GM19035 (cell line): ENCODE data around the gene PPP1R26.
"Not testable (repeated sequence)": the region's sequence is repeated elsewhere in the genome, so short reads cannot be mapped to it uniquely, and the experiment has no call there.

Source experiments
- ATAC-seq: cut with Tn5 transposase; IDR thresholded peaks from one replicate; pipeline ENCODE4 v1.9.1; 2021; ENCODE audit not compliant: unreplicated experiment

PPP1R26 gene

DNA sequence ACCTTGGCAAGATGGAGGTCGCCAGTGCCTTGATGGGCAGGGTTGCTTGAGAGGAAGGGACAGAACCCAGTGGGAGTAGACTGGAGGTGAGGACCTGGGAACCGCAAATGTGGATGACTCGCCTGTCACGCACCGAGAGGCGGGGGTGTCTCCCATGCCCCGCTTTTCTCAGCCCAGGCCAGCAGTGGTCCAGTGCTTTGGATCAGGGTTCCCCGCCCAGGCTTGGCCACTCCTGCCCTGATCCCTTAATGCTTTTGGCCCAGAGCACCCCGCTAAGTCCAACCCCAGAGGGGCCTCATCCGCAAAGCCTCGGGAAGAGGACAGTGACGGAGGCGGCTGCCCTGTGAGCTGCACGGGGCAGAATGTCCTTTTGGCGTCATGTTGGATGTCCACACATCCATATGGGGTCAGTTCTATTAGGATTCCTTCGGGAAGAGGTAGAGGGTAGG, 23.3 kb downstream of the PPP1R26 start:
- no peak for ATAC-seq

DNA sequence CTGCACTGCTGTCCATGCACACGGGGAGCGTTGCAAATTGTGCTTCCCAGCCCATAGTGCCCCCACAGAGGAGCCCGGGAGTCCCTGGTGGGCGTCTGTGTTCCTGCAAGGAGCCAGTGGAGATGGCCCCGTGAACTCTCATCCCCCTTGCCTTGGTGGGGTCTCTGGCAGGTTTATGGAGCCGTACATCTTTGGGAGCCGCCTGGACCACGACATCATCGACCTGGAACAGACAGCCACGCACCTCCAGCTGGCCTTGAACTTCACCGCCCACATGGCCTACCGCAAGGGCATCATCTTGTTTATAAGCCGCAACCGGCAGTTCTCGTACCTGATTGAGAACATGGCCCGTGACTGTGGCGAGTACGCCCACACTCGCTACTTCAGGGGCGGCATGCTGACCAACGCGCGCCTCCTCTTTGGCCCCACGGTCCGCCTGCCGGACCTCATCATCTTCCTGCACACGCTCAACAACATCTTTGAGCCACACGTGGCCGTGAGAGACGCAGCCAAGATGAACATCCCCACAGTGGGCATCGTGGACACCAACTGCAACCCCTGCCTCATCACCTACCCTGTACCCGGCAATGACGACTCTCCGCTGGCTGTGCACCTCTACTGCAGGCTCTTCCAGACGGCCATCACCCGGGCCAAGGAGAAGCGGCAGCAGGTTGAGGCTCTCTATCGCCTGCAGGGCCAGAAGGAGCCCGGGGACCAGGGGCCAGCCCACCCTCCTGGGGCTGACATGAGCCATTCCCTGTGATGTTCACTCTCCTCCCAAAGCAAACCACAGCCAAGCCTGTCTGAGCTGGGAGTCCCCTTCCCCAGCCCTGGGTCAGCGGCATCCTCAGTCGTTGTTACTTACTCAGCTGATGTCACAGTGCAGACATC, 24.0 kb downstream of the PPP1R26 start:
- no peak for ATAC-seq

DNA sequence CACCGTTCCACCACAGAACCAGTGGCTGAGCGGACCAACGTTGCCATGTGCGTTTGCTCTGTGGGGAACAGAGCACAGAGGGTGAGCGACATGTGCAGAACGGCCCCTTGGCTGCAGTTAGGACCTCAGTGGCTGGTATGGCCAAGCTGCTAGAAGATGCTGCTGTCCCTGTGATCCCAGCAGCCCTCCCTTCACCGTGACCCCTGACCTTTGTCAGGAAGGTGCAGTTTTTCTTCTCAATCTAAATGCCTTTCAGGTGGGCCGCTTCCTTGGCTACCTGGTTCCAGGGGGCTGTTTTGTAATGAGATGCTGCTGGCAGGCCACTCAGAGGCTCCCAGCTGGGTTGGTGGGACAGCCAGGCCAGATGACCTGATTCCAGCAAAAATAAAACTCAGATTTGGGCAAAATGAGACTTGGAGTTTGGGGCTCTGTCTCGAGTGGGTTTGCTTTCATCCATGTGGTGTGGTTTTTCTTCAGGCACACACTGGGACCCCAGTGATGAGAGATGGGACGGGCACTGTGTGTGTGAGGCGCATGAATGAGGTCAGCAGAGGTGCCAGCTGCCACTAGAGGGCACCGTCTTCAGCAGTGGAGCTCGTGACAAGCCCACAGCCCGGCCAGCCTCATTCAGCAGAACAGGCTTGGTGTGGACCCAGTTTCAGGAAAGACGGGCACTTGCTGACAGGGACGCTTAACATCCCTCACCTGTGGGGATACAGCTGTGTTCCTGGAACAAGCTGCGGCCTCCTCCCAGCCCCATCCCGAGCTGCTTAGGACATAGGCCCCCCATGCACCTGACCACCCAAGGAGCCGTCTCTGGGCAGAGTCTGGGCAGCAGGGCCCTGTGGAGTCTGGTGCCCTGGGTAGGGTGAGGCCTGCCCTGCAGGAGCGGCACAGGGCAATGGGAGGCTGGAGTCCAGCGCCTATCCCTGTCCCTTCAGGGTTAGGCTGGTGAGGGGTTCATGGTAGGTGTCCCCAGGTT, 25.0 kb downstream of the PPP1R26 start:
- no peak for ATAC-seq

DNA sequence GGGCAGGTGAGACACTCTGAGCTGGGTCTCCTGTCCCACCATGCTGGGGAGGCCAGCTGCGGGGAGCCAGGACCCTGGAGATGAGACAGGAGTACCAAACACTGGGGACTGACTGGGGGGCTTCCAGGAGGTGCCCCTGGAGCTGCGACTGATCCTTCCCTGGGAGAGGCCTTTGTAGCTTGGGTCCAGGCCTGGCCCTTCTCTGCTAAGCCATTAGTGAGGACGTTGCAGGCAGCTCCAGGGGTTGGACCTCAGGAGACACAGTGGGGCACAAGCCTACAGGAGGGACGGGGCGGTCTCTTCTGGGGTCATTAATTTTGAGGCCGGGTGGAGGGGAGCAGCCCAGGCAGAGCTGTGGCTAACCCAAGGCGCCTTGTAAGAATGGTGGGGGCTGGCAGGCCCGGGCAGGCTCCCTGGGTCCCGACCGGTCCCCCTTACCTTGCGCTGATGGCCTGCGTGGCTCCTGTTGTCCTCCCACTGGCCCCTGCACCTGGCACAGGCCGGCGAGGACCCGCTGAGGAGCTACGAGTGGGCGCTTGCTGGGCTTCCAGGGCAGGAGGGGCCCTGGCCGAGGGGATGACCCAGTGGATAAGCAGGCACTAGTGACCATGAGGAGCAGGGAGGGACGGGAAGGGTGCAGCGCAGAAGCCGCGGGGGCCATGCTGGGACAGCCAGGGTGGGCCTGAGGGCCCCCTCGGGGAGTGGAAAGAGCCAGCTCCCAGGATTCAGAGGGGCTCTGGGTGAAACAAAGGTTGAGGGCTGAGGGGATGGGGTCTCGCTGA, 26.0 kb downstream of the PPP1R26 start:
- no peak for ATAC-seq

DNA sequence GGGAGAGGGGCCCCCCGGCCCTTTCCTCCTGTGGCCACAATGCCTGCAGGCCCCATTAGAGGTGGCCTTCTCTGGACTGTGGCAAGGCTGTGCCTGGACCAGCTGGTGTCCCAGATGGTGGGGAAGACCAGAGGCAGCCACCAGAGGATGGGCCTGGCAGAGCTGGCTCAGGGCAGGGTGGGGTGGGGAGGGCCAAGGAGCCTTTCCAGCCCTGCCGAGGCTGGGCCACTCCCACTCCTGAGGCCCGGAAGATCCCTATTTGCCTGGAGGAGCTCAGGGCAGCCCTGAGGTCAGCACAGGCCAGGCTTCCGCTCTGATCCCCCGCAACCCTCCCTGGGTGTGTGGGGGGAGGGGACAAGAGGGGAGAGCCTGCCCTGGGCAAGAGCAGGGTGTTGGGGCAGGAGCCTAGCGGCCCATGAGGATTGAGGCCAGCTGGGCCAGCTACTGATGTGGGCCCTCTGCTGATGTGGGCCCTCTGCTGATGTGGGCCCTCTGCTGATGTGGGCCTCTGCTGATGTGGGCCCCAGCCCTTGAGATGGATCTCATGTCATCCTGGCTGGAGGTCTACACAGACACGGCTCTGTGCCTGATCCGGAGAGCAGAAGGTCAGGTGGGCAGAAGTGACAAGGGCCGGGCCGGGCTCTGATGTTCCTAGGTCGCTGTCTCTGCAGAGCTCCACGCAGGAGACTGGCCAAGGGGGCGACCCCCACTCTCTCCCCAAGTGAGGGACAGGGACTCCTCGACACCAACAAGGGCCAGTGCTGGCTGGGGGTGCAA, 26.9 kb downstream of the PPP1R26 start:
- ATAC-seq, result no peak

DNA sequence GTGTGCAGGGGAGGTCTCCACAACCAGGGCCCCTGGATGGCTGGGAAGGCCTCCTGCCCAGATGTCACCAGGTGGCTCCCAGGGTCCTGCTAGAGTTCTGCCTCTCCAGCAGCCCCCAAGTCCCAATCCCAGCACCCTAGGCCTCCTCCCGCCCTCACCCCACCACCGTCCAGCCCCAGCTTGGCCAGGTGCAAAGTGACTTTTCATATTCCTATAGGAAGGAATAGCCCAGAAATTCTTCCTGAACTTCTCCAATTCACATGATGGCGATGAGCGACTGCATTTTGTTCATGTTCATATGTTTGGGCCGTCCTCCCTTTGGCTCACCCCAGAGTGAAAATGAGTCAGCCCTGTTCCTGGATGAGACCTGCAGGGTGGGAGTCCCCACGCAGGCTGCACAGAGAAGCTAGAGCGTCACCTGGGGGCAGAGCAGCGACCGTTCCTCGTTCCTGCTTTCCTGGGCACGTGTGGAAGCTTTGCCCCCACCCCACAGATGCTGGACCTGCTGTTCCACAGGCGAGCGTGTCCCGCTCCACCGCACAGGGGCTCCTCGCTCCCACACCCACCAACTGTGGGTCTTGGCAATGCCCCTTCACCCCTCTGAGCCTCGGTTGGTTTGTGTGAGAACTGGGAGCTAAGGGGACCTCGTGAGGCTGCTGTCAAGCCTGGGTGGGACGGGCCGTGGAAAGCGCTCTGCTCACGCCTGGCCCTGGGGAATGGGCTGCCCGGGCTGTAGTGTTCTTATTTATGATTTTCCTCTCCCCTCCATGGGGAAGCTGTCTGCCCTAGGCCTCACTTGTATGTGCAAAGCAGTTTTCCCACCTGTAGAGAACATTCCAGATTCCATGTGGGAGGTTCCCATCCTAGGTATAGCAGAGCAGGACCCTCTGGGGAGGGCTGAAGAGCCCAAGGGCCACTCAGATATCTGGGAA, 27.8 kb downstream of the PPP1R26 start:
- ATAC-seq, result no peak

DNA sequence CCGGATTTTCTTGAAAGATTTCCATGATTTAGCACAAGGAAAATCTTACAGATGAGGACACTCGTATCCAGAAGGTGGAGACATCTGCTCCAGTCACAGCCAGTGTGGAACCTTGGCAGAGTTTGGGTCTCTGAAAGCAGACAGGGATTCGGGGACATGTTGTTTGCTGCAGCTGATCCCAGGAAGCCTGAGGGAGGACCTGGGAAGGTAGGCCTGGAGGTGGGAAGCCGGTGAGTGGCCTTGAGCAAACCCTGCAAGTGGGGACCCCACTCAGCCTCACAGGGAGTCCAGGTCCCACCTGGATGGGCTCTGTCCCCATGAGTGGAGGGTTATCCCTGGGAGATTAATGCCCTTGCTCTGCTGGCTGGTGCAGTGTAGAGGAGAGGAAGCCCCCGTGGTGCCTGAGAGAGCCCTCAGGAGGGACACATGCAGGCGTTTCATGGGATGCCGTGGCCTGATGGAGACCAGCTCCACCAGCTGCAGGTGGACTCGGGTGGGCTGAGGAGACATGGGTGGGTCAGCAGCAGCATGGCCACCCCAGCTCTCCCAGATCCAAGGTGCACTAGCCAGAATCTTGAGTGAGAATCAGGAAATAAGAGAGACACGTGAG, 28.7 kb downstream of the PPP1R26 start:
- ATAC-seq, result no peak

DNA sequence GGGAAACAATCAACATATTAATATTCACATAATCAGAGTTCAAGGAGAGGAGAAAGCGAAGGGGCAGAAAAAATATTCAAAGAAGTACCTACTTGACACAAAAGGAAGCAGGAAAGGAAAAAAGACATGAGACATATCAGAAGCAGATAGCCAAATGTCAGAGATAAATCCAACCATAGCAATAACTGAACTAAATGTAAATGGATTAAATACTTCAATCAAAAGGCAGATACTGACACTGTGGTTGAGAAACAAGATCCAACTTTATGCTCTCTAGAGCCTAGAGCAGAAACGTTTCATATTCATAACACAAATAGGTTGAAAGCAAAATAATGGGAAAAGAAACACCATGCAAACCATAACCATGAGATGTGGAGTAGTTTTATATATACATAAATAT, 29.9 kb downstream of the PPP1R26 start:
- ATAC-seq, result no peak

DNA sequence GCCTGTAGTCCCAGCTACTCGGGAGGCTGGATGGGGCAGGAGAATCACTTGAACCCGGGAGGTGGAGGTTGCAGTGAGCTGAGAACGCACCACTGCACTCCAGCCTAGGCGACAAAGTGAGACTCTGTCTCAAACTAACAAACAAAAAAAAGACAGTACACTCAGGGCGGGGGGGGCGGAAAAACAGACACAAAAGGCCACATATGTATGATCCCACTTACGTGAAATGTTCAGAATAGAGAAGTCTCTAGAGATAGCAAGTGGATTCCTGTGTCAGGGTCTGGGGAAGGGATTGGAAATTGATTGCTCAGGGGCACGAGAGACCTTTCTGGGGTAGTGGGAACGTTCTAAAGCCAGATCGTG, 32.6 kb downstream of the PPP1R26 start:
- no peak for ATAC-seq

DNA sequence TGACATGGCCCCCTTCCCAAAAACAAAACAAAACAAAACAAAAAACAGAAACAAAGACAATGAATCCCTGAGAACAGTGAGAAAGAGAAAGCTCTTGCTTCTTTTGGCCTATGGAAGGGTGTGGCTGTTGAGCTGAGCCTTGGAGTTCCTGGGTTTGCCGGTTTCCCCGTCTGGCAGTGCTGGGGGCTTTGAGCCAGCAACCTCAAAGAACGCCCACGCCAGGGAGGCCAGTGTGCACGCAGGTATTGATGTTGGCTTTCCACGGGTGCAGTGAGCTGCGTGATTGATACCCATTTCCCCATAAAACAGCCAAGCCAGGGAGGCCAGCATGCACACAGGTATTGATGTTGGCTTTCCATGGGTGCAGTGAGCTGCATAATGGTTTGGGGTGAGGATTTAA, 33.3 kb downstream of the PPP1R26 start:
- ATAC-seq, result no peak

DNA sequence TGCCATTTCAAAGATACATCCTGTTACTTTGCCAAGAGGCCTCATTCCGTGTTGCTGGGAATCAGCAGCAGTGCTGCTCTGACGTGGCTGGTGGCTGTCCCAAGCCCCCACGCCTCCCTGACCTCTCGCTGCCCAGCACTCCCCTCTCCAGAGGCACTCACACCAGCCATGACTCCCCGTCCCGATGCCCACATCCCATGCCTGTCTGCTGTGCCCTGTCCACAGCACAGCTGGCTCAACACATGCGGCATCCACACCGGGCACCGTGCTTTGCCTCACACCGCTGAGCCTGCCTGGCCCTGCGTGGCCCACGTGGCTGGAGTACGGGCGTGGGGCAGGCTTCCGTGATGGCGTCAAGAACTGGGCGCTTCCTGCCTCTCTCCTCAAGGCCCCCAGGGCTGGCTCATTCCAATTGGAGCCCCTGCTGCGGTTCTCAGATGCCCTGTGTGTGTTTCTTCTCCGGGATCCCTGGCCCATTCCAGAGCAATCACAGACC, 33.8 kb downstream of the PPP1R26 start:
- ATAC-seq, result no peak

DNA sequence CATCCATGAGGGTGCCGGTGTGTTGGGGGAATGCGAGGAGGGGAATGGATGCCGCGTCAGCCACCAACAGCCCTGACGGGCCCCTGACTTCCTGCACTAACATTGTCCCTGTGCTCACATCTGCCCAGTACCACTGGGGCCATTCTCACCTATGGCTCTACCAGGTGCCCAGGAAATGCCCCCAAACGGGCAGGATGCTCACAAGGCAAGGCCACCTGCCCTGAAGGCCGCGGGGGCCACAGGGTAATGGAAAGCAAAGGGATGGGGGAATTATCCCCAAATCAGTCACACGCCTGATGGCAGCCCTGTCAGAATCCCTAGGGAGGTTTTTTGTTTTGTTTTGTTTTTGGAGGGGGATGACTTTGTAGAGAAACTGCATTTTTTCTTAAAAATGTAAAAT, 34.3 kb downstream of the PPP1R26 start:
- not testable (repeated sequence) for ATAC-seq

DNA sequence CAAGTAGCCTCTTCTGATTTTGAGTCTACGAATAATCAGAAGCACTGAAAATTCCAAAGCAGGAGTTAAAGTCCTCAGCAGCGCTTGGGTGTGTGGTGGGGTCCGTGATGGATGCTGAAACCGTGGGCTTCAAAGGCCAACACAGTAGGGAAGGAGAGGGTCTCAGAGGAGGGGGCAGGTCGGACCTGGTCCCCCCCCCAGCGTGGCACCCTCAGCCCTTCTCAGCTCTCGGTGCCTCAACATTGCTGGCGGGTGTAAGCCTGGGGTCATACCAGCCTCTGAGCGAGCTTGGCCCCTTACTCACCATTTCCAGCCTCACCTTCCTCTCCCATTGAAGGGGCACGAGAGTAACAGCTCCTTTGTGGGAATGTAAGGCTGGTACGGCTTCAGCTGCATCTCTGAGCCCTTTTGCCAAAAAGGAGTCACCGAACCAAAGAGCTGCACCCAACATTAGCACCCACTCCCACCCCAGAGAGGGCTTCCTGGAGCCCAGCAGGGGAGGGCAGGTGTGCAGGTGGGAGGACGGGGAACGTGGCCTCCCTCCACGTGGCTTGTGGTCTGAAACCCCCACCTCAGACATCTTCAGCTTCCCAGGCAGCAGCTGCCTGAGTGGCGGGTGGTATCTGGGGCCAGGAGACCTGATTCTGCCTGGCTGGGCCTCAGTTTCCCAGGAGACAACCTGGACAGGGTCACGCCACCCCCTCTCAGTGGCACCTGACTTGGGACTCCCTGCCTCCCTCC, 34.9 kb downstream of the PPP1R26 start:
- ATAC-seq, result no peak

DNA sequence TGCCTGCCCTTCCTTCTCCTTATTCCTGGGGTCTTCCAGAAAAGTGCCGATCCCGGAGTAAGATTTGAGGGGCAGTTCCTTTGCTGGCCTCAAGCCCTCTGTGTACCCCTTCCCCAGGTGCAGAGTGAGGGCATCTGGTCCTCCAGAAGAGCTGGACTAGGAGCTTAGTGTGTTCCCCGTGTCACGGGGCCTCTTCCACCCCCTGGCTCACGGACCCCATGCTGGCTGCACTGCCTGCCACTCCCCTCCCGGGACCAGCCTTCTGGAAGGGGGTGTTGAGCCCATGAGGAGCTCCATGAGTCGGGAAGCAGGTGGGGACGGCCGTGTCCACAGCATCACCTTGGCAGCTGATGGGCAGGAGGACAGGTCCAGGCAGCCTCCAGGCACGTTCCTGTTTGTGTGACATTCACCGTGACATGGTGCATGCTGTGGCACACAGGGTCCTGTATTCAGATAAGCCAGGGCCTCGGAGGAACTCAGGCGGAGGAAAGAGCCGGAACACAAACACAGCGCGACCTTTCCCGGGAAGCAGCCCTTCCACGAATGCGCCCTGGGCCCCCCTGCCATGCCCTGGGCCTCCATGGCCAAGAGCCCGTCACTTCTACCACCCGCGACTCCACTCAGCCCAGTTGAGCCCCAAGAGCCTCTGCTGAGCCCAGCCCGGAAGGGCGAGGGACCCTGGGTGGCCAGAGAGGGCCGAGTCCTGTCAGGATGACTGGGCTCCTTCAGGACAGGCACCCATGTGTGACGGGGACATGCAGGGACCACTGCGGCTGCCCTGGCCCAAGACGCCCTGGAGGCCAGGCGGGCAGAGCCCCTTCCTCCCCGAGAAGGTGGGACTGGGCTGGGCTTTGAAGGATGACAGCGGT, 35.7 kb downstream of the PPP1R26 start:
- ATAC-seq, result no peak

DNA sequence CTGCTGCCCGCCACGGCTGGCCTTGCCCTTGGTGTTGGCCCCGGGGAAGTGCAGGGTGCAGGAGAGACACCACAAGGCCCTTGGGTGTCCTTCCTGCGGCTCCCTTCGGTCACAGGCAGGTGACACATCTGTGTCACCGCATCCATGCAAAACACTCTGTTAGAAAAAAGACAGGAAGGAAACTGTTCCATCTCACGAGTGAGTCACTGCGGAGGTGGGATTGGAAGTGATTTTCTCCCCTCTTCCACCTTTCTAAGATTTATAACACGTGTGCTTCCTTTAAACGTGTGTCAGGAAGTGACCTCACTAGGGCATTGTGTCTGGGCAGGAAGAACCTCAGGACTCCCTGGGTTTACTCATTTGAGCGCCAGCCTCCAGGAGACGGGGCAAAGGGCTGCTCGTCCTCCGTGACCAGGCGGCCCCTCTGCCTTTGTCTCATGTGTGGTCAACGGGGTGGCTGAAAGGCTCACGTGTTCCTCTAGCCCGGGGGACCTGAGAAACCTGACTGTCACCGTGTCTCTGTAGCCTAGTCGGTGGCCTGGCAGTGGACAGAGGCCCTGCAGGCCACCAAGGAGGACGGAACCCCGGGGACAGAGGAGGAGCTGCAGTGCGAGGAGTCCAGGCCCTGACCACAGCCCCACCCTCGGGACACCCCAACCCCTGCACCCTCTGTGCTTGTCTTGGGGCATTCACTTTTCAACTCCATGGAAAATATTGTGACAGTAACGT, 36.7 kb downstream of the PPP1R26 start:
- no peak for ATAC-seq

DNA sequence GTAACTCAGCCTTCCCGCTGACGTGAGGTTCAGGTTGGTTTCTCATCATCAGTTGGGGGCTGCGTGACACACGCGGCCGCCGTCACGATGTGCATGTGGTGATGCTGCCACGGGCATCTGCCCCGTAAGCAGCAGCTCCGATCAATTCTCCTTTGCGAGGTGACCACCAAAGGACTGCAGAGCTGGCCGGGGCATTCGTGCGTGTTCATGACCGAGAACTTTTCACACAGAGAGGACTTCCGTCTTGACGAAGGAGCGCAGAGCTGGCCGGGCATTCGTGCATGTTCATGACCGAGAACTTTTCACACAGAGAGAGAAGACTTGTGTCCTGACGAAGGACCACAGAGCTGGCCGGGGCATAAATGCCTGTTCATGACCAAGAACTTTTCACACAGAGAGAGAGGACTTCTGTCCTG, 37.8 kb downstream of the PPP1R26 start:
- no peak for ATAC-seq
